GM12878 (cell line): ENCODE measurements around the gene ZNF281. TPM values are rescaled to one million over a fixed set of nuclear protein-coding genes. Genes with fewer than 3 reads are reported as not detected.

Experiments
- ATAC-seq: fragments of 200-7000 bp; cut with Tn5 transposase; 3 replicates; pipeline ENCODE4 v1.9.1; 2020; ENCODE audit warnings: mild to moderate bottlenecking, moderate library complexity
- BruUV-seq: library from RNA; stranded (reverse); fragments of 400-500 nt; replicated peaks from 2 replicates; lab custom pipeline; 2021; lab: Mats Ljungman, UMichigan
- CTCF ChIA-PET: fragments of 300-600 bp; sonication (Branson Sonifier 250); formaldehyde crosslinking; extraction: SDS; loops from one replicate; lab custom pipeline; 2021; ENCODE audit warnings: inconsistent platforms; lab: Yijun Ruan, JAX
- POLR2A ChIA-PET: fragments of 350-600 bp; formaldehyde crosslinking; extraction: SDS; loops from one replicate; lab custom pipeline; 2021; ENCODE audit warnings: inconsistent platforms; lab: Charles Lee
- RAD21 ChIA-PET: fragments of 300-600 bp; sonication (Branson Sonifier 250); formaldehyde crosslinking; loops from one replicate; lab custom pipeline; 2023; ENCODE audit warnings: antibody characterized with exemption; ENCODE audit not compliant: unreplicated experiment; lab: Charles Lee
- SMC1A ChIA-PET: fragments of 300-600 bp; sonication (Branson Sonifier 250); formaldehyde crosslinking; loops from one replicate; lab custom pipeline; 2023; ENCODE audit not compliant: unreplicated experiment, uncharacterized antibody; lab: Charles Lee
- DNase-seq: peaks from one replicate; pipeline ENCODE4 v3.0.0-alpha.2; 2011; ENCODE audit warnings: low read depth, low spot score
- FAIRE-seq: peaks from 3 replicates; lab custom pipeline; 2011; peaks lifted over from hg19 to GRCh38; lab: Jason Lieb, UNC
- H2AFZ ChIP-seq: 2 replicates; pipeline ENCODE4 v1.6.0; 2011; ENCODE audit warnings: low read depth, low read length, control low read depth; ENCODE audit not compliant: control insufficient read depth
- H3K27ac ChIP-seq: 2 replicates; pipeline ENCODE4 v1.5.1; 2011; ENCODE audit warnings: control low read depth; ENCODE audit not compliant: control insufficient read depth, insufficient read depth
- H3K27me3 ChIP-seq, 2 experiments: replicated peaks in 1 of 2; 2 replicates each; pipeline versions ENCODE4 v1.6.0 to v1.6.1; 2011; ENCODE audit warnings: low read length in 1 of 2; ENCODE audit not compliant: control insufficient read depth in 2 of 2, insufficient read depth in 2 of 2
- H3K36me3 ChIP-seq, 2 experiments: 2 replicates each; pipeline ENCODE4 v1.5.1; 2011; ENCODE audit warnings: low read length in 1 of 2; ENCODE audit not compliant: control insufficient read depth in 2 of 2, insufficient read depth in 2 of 2
- H3K4me1 ChIP-seq: 2 replicates; pipeline ENCODE4 v1.6.1; 2011; ENCODE audit warnings: mild to moderate bottlenecking, low read length, moderate library complexity, mixed read lengths; ENCODE audit not compliant: control insufficient read depth, insufficient read depth
- H3K4me2 ChIP-seq: 2 replicates; pipeline ENCODE4 v1.6.0; 2011; ENCODE audit warnings: control low read depth; ENCODE audit not compliant: control insufficient read depth, insufficient read depth
- H3K4me3 ChIP-seq: fragments of 200-600 bp; sonication (generic); 2 replicates; pipeline ENCODE4 v1.5.1; 2016
- H3K79me2 ChIP-seq: 2 replicates; pipeline ENCODE4 v1.6.0; 2011; ENCODE audit warnings: low read length; ENCODE audit not compliant: control insufficient read depth, insufficient read depth
- H3K9ac ChIP-seq: 2 replicates; pipeline ENCODE4 v1.8.0; 2011; ENCODE audit warnings: low read length, control low read depth, mixed read lengths; ENCODE audit not compliant: control insufficient read depth, insufficient read depth
- H3K9me3 ChIP-seq: replicated peaks from 3 replicates; pipeline ENCODE4 v1.5.1; 2011; ENCODE audit warnings: mild to moderate bottlenecking, low read length; ENCODE audit not compliant: control insufficient read depth, insufficient read depth
- H4K20me1 ChIP-seq: 2 replicates; pipeline ENCODE4 v1.6.0; 2011; ENCODE audit not compliant: control insufficient read depth, insufficient read depth
- BRCA1 ChIP-seq: IDR thresholded peaks from 2 replicates; pipeline ENCODE4 v1.6.1; 2011; ENCODE audit warnings: low read depth, low read length, improper control_type of control experiment
- CEBPZ ChIP-seq: fragments of 150-350 bp; IDR thresholded peaks from 2 replicates; pipeline ENCODE4 v1.6.1; 2016; ENCODE audit warnings: low read depth, low read length
- CUX1 ChIP-seq: IDR thresholded peaks from 2 replicates; pipeline ENCODE4 v1.6.1; 2012; ENCODE audit warnings: improper control_type of control experiment, low read depth, low read length; ENCODE audit not compliant: insufficient replicate concordance
- GABPA ChIP-seq: IDR thresholded peaks from 2 replicates; pipeline ENCODE4 v1.6.1; 2014; ENCODE audit warnings: antibody characterized with exemption, low read depth, mild to moderate bottlenecking, inconsistent platforms
- GATAD2B ChIP-seq: fragments of 450-650 bp; conservative IDR thresholded peaks from 2 replicates; pipeline ENCODE4 v1.6.1; 2017; ENCODE audit warnings: low read depth, mild to moderate bottlenecking, moderate library complexity
- HDGF ChIP-seq: fragments of 450-650 bp; IDR thresholded peaks from 2 replicates; pipeline ENCODE4 v1.6.1; 2016; ENCODE audit warnings: antibody characterized with exemption
- PKNOX1 ChIP-seq: fragments of 450-650 bp; IDR thresholded peaks from 2 replicates; pipeline ENCODE4 v1.6.1; 2016; ENCODE audit warnings: mild to moderate bottlenecking
- TAF1 ChIP-seq: IDR thresholded peaks from 2 replicates; pipeline ENCODE4 v1.6.1; 2011; ENCODE audit warnings: mild to moderate bottlenecking, low read depth, low read length, borderline replicate concordance
- ZNF592 ChIP-seq: fragments of 450-650 bp; IDR thresholded peaks from 2 replicates; pipeline ENCODE4 v1.6.1; 2017; ENCODE audit warnings: mild to moderate bottlenecking, moderate library complexity
- WGBS: methylation state at CpG from one replicate; pipeline ENCODE4 v1.1.6; 2016; ENCODE audit warnings: low lambda C conversion rate; ENCODE audit not compliant: insufficient replicate concordance, insufficient coverage; ENCODE audit errors: missing lambda C conversion rate; 5-methylcytosine and 5-hydroxymethylcytosine counted together
- in situ Hi-C: fragments of 300-500 bp; cut with MboI; formaldehyde crosslinking; loops from 9 replicates; pipeline ENCODE4 v1.14.3; 2018; ENCODE audit warnings: mixed read lengths
- intact Hi-C: fragments of 100-400 bp; cut with micrococcal nuclease; formaldehyde crosslinking; loops from one replicate; pipeline ENCODE4 v1.14.2; 2022; ENCODE audit not compliant: unreplicated experiment
- polyA plus RNA-seq, 11 experiments: library from polyadenylated mRNA; depleted of rRNA in 4 of 11; unstranded in 6 of 11; stranded (reverse) in 5 of 11; fragments of >200 nt; fragmentation: Nextera tagmentation in 4 of 11; fragmentation: Illumina TruSeq in 1 of 11; extraction: Ambion mirVana in 4 of 11; extraction: Trizol in 1 of 11; gene quantifications; 1 replicate in 1 of 11; 2 replicates in 10 of 11; pipeline versions ENCODE4 v1.2.1 to v1.2.3, GENCODE V29; 2011 to 2016; ENCODE audit warnings: inconsistent platforms in 2 of 11, missing spikeins in 2 of 11, low read depth in 1 of 11
- total RNA-seq, 4 experiments: library from RNA; depleted of rRNA in 3 of 4; stranded (reverse); fragments of >200 nt in 3 of 4; fragmentation: Illumina TruSeq in 1 of 4; extraction: Trizol in 1 of 4; gene quantifications; 2 replicates each; pipeline versions ENCODE4 v1.2.1 to v1.2.3, GENCODE V29; 2013 to 2021

Gene ZNF281
- total and polyA plus RNA-seq, 10 of the 15 experiments (the other 5 are each of a cell fraction or from before 2014, with no cell fraction given): 8.3 to 21.8 (median 15.4) TPM

- 72% methylated on average over 3 of the region's 4 CpGs for WGBS
- Histone ChIP-seq H3K36me3 (no peaks in the 10 kb centered on the region), H3K9ac (no peak overlapping the region), H3K9me3 (peaks cover 4% of the 10 kb centered on the region; the same call in 2 of the 3 replicates), H3K4me3 (no peak overlapping the region), H3K4me1 (peaks cover 11% of the 10 kb centered on the region; the same call in 1 of the 2 replicates), H3K79me2 (no peaks in the 10 kb centered on the region), H3K4me2 (no peak overlapping the region), H4K20me1 (no peaks in the 10 kb centered on the region), H3K27ac (no peak overlapping the region), H2AFZ (no peak overlapping the region), H3K27me3 (no peaks in the 10 kb centered on the region)
- SMC1A ChIA-PET: no interaction called here
- FAIRE-seq (no peak), ATAC-seq (no peak), DNase-seq (no peak)
- RAD21 ChIA-PET: no interaction called here
- CTCF ChIA-PET: no interaction called here
- in situ Hi-C loops (no loop called here), intact Hi-C loops (no loop called here)
- TF ChIP-seq TAF1 (no peak), PKNOX1 (no peak), CEBPZ (no peak), HDGF (no peak), ZNF592 (no peak), BRCA1 (no peak), GABPA (no peak), GATAD2B (no peak), CUX1 (no peak)
- POLR2A ChIA-PET: interaction anchor here (0.6 kb wide), 1 partner anchor 43 kb away, joined by 3 read pairs; no protein-coding TSS in a partner anchor
- no TSS peak for BruUV-seq
These were observed 34.6 kb upstream of the ZNF281 start for GRCh38 chr1:200444478-200444877.
